Activated CD4-positive, alpha-beta T cell treated with anti-CD3 and anti-CD28 coated beads, Interleukin-2, amount 50 U/mL, for 16 hours (primary cell): ENCODE results near the gene SMARCB1.

Experiments used
- DNase-seq: peaks from one replicate; pipeline ENCODE4 v3.0.0-alpha.2; 2020

The SMARCB1 gene

GRCh38 chr22:23804781-23805291, 18.1 kb downstream of the SMARCB1 start:
- DNase-seq = no peak

- DNase-seq = no peak
Observed at GRCh38 chr22:23806837-23807236, 20.1 kb downstream of the SMARCB1 start.

GRCh38 chr22:23812378-23812777, 25.6 kb downstream of the SMARCB1 start:
- no peak for DNase-seq

GRCh38 chr22:23815541-23816155, 28.9 kb downstream of the SMARCB1 start:
- no peak for DNase-seq

GRCh38 chr22:23816156-23816976, 29.6 kb downstream of the SMARCB1 start:
- no peak for DNase-seq

GRCh38 chr22:23817146-23817545, 30.4 kb downstream of the SMARCB1 start:
- no peak for DNase-seq

GRCh38 chr22:23818541-23818940, 31.8 kb downstream of the SMARCB1 start:
- DNase-seq = no peak

- peak; percentile 66 for DNase-seq
Observed at GRCh38 chr22:23820748-23821211, 34.0 kb downstream of the SMARCB1 start.

GRCh38 chr22:23822101-23822671, 35.4 kb downstream of the SMARCB1 start:
- DNase-seq = no peak

- no peak for DNase-seq
Observed at GRCh38 chr22:23823331-23823791, 36.6 kb downstream of the SMARCB1 start.

- no peak for DNase-seq
Observed at GRCh38 chr22:23824476-23825245, 37.9 kb downstream of the SMARCB1 start.

- DNase-seq = no peak
Observed at GRCh38 chr22:23825246-23825905, 38.6 kb downstream of the SMARCB1 start.

- no peak for DNase-seq
Observed at GRCh38 chr22:23826510-23827350, 40.0 kb downstream of the SMARCB1 start.

- DNase-seq = no peak
Observed at GRCh38 chr22:23827351-23827995, 40.7 kb downstream of the SMARCB1 start.

GRCh38 chr22:23828800-23829680, 42.3 kb downstream of the SMARCB1 start:
- no peak for DNase-seq

- DNase-seq = no peak
Observed at GRCh38 chr22:23829845-23830372, 43.1 kb downstream of the SMARCB1 start.

- no peak for DNase-seq
Observed at GRCh38 chr22:23831261-23831660, 44.5 kb downstream of the SMARCB1 start.

GRCh38 chr22:23831781-23832180, 45.0 kb downstream of the SMARCB1 start:
- no peak for DNase-seq

GRCh38 chr22:23832226-23833016, 45.7 kb downstream of the SMARCB1 start:
- DNase-seq = no peak
